A673 (cell line): ENCODE data around the gene WBP2.
"Not testable (repeated sequence)": the region's sequence is repeated elsewhere in the genome, so short reads cannot be mapped to it uniquely, and the experiment has no call there.

Experiments
- EZH2 ChIP-seq: fragments of 200-600 bp; sonication (generic); IDR thresholded peaks from 2 replicates; pipeline ENCODE4 v1.6.1; 2017; ENCODE audit warnings: borderline replicate concordance, low read depth, mild to moderate bottlenecking, mixed read lengths, antibody characterized with exemption, low read length; ENCODE audit not compliant: poor library complexity, severe bottlenecking
- TF ChIP-seq, protein P1 (sequence below): fragments of 300-800, 200-600 bp; sonication (generic); conservative IDR thresholded peaks from 2 replicates; pipeline ENCODE4 v1.5.1; 2017; ENCODE audit warnings: low read depth, mild to moderate bottlenecking, antibody characterized with exemption, low read length, moderate library complexity, mixed read lengths

DNA sequence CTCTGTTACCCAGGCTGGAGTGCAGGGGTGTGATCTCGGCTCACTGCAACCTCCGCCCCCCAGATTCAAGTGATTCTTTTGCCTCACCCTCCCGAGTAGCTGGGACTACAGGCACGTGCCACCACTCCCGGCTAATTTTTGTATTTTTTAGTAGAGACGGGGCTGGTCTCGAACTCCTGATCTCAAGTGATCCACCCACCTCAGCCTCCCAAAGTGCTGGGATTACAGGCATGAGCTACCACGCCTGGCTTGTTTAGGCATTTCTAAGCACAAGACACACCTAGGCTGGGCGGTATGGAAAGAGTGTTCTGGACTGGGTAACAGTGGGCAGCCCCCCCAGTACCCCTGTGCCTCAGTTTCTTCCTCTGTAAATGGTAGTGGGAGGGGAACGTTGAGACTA, 15.1 kb upstream of the WBP2 start:
- TF ChIP-seq, protein P1, sequence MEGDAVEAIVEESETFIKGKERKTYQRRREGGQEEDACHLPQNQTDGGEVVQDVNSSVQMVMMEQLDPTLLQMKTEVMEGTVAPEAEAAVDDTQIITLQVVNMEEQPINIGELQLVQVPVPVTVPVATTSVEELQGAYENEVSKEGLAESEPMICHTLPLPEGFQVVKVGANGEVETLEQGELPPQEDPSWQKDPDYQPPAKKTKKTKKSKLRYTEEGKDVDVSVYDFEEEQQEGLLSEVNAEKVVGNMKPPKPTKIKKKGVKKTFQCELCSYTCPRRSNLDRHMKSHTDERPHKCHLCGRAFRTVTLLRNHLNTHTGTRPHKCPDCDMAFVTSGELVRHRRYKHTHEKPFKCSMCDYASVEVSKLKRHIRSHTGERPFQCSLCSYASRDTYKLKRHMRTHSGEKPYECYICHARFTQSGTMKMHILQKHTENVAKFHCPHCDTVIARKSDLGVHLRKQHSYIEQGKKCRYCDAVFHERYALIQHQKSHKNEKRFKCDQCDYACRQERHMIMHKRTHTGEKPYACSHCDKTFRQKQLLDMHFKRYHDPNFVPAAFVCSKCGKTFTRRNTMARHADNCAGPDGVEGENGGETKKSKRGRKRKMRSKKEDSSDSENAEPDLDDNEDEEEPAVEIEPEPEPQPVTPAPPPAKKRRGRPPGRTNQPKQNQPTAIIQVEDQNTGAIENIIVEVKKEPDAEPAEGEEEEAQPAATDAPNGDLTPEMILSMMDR: not testable (repeated sequence)
- TF ChIP-seq EZH2: not testable (repeated sequence)
